Middle frontal gyrus (tissue), 1 donor: Measurements from ENCODE around the gene RALBP1.

Experiments
- DNase-seq: peaks from one replicate; pipeline ENCODE4 v3.0.0-alpha.2; 2015; ENCODE audit warnings: low spot score; ENCODE audit errors: extremely low spot score

Gene RALBP1

GRCh38 chr18:9547782-9548181 is 72.5 kb downstream of the RALBP1 start:
- no peak for DNase-seq

DNA sequence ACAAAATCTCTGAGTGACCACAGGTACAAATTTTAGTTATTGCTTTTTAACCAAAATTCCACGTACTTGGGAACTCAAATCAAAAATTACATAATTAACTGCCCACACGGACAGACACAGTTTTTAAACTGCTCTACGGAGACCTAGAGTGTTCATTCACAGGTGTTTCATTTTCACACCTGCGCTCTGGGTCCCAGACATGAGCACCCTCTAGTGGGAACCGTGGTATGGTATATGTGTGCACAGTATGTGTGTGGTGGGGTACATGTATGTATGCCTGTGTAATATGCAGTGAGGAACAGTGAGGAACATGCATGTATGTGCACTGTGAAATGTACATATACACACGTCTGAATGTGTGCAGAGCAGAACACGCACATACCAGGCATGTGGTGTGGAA is 74.1 kb downstream of the RALBP1 start:
- DNase-seq, result no peak

DNA sequence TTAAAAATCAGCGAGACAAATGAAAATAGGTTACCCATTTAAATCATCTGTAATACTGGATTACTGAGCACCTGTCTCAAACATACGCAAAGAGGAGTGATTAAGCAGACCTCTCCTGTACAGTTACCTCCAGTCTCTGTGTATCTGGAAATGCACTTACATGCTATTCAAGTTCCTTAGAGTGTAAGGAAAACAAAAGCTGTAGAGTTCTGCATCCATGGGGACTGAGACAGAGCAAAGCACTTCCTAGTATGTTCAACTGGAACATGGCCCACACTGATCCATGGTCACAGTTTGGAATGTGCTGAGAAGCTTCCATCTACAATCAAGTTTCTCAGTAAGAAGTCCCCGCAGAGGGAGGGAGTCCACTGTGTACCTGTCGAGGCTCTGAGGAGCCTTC is 75.1 kb downstream of the RALBP1 start:
- no peak for DNase-seq

DNA sequence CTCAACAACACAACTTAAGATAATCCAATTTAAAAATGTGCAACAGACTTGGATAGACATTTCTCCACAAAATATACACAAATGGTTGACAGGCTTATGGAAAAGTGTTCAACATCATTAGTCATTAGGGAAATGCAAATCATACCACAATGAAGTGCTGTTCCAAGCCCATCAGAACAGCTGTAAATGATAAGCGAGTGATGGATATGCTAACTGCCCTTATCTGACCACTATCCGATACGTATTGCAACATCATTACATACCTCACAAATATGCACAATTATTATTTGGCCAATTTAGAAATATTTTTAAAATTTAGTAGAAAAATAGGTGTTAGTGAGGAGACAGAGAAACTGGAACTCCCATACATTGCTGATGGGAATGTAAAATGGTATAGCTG is 76.9 kb downstream of the RALBP1 start:
- DNase-seq, result no peak

DNA sequence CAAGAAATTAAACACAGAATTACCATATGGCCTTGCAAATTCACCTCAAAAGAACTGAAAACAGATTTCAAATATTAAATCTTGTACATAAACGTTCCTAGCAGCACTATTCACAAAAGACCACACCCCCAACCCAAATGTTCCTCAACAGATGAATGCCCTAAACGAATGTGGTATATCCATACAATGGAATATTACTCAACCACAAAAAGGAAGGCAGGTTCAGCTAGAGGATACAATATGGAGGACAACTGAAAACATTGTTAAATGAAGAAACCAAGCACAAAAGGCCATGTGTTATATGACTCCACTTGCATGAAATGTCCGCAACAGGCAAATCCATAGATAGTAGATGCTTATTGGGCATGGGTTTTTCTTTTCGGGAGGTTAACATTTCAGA is 77.3 kb downstream of the RALBP1 start:
- DNase-seq, result no peak

- no peak for DNase-seq
Measured at GRCh38 chr18:9557250-9557943, 82.1 kb downstream of the RALBP1 start.

DNA sequence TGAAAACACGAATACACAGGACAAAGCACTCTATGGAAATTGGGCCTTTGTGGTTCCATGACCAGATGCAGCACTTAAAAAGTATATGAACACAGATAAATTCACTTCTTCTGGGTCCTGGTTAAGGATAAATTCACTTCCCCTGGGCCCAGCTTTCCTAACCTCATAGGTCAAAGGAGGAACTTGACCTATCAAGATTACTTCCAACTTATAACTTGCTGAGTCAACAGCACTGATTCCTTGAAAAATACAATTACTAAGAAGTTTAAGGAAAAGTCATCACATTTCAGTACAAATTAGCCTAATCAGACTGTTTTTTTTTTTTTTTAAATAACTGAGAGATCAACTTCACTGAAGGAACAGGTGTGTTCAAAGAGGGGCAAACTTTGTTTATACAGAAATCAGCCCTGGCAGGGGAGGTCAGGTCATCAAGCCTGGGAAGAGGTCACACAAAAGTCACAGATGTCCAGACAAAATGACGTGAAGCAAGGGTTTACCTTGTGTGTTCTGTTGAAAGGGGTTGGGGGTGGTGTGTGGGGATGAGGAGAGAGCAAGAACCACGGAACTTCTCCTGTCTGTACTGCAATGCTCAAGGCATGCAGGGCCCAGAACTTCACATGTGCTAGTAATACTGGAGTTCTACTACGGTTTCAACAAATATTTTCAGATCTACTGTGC is 83.2 kb downstream of the RALBP1 start:
- DNase-seq, result no peak

GRCh38 chr18:9559253-9559652 is 83.9 kb downstream of the RALBP1 start:
- DNase-seq, result no peak

DNA sequence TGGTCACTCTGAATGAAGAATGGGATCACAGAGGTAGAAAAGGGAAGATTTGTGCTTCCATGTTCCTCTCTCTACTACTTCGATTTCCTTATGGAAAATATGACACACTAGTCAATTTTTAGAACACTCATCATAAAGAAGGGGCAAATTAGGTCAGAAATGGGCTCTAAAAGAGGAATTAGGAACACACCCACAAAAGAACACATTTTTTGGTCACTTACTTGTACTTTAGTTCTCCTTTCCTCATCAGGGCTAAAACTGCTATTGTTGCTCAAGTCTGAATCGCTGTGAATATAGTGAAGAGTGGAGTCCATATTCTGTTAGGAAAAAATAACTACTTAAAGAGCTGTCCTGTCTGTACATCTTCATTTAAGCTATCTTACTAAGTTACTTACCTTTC is 86.4 kb downstream of the RALBP1 start:
- no peak for DNase-seq

DNA sequence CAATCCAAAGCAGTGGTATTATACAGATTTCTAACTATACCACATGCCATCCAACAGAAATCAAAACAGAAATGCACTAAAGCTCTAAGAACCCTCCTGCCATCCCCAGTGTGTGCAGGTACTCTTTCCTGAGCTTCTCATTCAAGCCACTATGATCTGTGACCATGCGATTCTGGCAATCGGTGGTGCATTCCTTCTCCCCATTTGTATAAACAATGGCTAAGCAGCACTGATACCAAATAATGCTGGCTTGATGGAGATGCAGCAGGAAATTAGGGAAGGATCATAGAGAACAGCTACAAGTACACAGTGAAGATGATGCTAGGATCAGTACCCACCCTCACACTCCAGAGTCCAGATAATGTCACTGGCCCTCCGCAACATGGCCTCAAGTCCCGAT is 87.3 kb downstream of the RALBP1 start:
- DNase-seq, result no peak

DNA sequence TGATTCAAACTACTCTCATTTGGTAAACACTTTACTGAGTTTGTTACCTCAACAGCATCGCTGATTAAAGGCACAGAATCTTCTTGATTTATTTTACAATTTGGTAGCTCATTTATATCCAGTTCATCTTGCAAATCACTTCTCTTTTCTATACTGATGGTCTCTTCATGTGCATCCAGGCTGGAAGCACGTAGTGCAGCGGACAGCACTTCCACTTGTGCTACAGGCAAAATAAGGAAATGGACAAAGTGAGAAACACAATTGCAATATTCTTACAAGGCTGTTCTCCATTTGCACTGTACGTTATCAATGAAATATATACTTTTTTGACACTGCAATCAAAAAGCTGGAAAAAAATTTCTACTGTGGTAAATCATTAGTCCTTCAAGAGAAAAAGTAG is 88.0 kb downstream of the RALBP1 start:
- DNase-seq, result no peak

- DNase-seq, result no peak
Measured at GRCh38 chr18:9565407-9565806, 90.1 kb downstream of the RALBP1 start.

DNA sequence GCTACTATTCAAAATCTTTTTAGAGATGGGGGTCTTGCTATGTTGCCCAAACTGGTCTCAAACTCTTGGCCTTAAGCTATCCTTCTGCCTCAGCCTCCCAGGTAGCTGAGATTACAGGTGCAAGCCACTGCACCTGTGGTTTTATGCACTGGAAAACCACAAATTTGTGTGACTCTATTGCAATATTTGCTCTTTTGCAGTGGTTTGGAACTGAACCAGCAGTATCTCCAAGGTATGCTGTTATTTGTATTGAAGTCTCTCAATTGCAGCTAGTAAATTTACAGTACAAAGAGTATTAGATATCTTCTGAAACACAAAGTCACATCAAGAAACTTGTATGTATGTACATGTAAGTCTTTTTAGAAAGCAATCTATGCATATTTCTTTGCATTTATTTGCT is 92.9 kb downstream of the RALBP1 start:
- no peak for DNase-seq

GRCh38 chr18:9569178-9569577 is 93.9 kb downstream of the RALBP1 start:
- no peak for DNase-seq

GRCh38 chr18:9570255-9570654 is 94.9 kb downstream of the RALBP1 start:
- no peak for DNase-seq

GRCh38 chr18:9571546-9571945 is 96.2 kb downstream of the RALBP1 start:
- no peak for DNase-seq

- DNase-seq, result no peak
Measured at GRCh38 chr18:9574473-9575115, 99.3 kb downstream of the RALBP1 start.

DNA sequence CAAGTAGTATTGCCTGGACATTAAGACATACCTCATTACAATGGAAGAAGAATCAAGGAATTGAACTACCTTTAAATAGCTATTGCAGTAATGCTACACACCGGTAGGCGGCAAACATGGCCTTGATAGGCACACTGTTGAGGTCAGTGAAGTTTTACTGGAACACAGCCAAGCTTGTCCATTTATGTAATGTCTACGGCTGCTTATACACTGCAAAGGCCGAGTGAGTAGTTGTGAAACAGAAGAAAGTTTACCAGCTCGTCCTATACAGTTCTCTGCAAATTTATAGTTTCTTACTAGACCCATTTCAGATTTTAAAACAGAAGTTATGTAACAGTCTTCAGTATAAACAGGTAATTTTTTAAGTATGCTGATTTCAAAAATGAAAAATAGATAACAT is 100.2 kb downstream of the RALBP1 start:
- peak; percentile 48 for DNase-seq

GRCh38 chr18:9577361-9577760 is 102.0 kb downstream of the RALBP1 start:
- no peak for DNase-seq

DNA sequence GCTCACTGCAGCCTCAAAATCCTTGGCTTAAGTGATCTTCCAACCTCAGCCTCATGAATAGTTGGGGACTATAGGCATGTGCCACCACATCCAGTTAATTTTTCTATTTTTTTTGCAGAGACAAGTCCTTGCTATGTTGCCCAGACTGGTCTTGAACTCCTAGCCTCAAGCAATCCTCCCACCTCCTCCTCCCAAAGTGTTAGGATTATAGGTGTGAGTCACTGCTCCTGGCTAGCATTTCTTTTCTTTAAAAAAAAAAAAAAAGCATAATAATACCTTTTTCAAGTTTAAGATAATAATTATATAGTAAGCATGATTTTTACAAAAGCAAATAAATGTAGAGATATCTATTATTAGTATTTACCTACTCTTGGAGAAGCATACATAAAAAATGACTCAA is 103.0 kb downstream of the RALBP1 start:
- no peak for DNase-seq

DNA sequence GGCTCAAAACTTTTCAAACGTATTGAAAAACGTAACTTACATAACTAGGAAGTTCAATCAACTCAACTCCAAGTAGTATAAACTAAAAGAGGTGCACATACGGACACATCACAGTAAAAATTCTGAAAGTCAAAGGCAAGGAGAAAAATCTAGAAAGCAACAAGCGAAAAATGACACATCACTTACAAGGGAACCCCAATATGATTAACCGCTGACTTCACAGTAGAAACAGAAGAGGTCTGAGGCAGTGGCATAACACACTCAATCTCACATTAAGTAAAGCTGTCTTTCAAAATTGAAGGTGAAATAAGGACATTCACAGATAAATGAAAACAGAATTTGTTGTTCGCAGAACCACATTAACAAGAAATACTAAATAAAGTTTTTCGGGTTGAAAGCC is 106.4 kb downstream of the RALBP1 start:
- no peak for DNase-seq

DNA sequence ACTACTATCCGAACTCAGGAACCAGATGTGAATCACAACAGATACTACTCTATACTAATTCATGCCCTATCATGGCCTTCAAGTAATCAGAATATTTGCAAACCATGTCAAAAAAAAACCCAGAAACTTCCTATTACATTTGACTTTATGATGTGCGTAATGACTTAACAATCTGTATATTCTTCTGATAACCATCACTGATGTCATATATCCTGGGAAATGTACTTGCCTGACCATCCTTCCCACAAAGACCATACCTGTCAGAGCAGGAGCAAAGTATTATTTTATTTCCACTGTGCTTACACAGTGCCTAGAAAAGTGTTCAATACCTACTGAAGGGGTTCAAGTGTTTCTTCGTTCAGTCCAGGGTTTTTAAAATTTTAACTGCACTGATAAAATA is 111.5 kb downstream of the RALBP1 start:
- no peak for DNase-seq
